ENCODE results near the gene ZNF641.

GRCh38 chr12:48356041-48356768, 5.5 kb upstream of the ZNF641 start:
- no peak for TF ChIP-seq EZH2 (IDR thresholded peaks at IDR 0.05; ENCODE audit: borderline replicate concordance, low read length)
- no peak for TF ChIP-seq CTCF (IDR thresholded peaks at IDR 0.05; ENCODE audit: low read length)
